Activated CD8-positive, alpha-beta T cell treated with anti-CD3 and anti-CD28 coated beads for 36 hours (primary cell): ENCODE data around the gene FBXL5. TPM values are rescaled to one million over a fixed set of nuclear protein-coding genes. Genes with fewer than 3 reads are reported as not detected.

ENCODE experiments used
- ATAC-seq: fragments of 200-7000 bp; cut with Tn5 transposase; one replicate; pipeline ENCODE4 v1.10.0; 2021; ENCODE audit warnings: mild to moderate bottlenecking, moderate library complexity
- CTCF ChIA-PET: fragments of 350-600 bp; sonication (Branson Sonifier 250); formaldehyde crosslinking; loops from one replicate; lab custom pipeline; 2021; ENCODE audit warnings: antibody characterized with exemption; lab: Charles Lee
- POLR2A ChIA-PET: fragments of 350-600 bp; sonication (Branson Sonifier 250); formaldehyde crosslinking; loops from one replicate; lab custom pipeline; 2021; ENCODE audit warnings: antibody characterized with exemption; lab: Charles Lee
- DNase-seq: peaks from one replicate; pipeline ENCODE4 v3.0.0-alpha.2; 2020
- H3K27ac Mint-ChIP-seq: one replicate; pipeline ENCODE4 v1.8.0; 2021; ENCODE audit warnings: mild to moderate bottlenecking, mixed read lengths
- H3K27me3 Mint-ChIP-seq: one replicate; pipeline ENCODE4 v1.8.0; 2021; ENCODE audit warnings: mixed read lengths
- H3K36me3 Mint-ChIP-seq: one replicate; pipeline ENCODE4 v1.8.0; 2021; ENCODE audit warnings: low read depth, mixed read lengths
- H3K4me1 Mint-ChIP-seq: one replicate; pipeline ENCODE4 v1.8.0; 2021; ENCODE audit warnings: low read depth, mixed read lengths
- H3K4me3 Mint-ChIP-seq: one replicate; pipeline ENCODE4 v1.8.0; 2021; ENCODE audit warnings: mild to moderate bottlenecking, moderate library complexity, mixed read lengths
- H3K9me3 Mint-ChIP-seq: one replicate; pipeline ENCODE4 v1.8.0; 2021; ENCODE audit warnings: mixed read lengths
- CTCF ChIP-seq: fragments of 200-600 bp; IDR thresholded peaks from one replicate; pipeline ENCODE4 v1.8.0; 2022; ENCODE audit warnings: antibody characterized with exemption, mild to moderate bottlenecking
- intact Hi-C: fragments of 100-400 bp; cut with micrococcal nuclease; formaldehyde crosslinking; loops from one replicate; pipeline ENCODE4 v1.10.0; 2022
- total RNA-seq, 2 experiments: library from RNA; stranded (reverse); gene quantifications; one replicate each; pipeline ENCODE4 v1.2.3, GENCODE V29; 2021

FBXL5 gene
- 10 to 100 TPM; 27.5 to 32.2 TPM for total RNA-seq

- no peak for TF ChIP-seq CTCF
- Mint-ChIP-seq H3K27ac (peak within 1 kb of the TSS; percentile 97), H3K4me3 (peak within 1 kb of the TSS; percentile 99), H3K27me3 (no peaks in the 10 kb centered on the region), H3K9me3 (no peaks in the 10 kb centered on the region), H3K4me1 (peaks cover 57% of the 10 kb centered on the region), H3K36me3 (peaks cover 8% of the 10 kb centered on the region)
- DNase-seq (peak; percentile 85), ATAC-seq (peak; percentile 76)
- ChIA-PET POLR2A (interaction anchor here (0.7 to 3.4 kb wide), 8 partner anchors 10 to 654 kb away, joined by 3 to 18 read pairs (median 4); partner anchors contain the start of gene FAM200B), CTCF (interaction anchor here (0.7 to 2.5 kb wide), 2 partner anchors 27 to 423 kb away, joined by 3 to 9 read pairs; no protein-coding TSS in a partner anchor)
- intact Hi-C loops = loop anchor here (5.0 kb wide), 1 partner anchor 653 kb away; the partner anchor contains the start of gene CPEB2
These were observed at the start of gene FBXL5 for GRCh38 chr4:15655223-15656037. FBXL5 (minus strand) TSS chr4:15655357; CDS start chr4:15655287, 70 bp downstream.

- no peak for ATAC-seq
- peaks cover 13% of the 10 kb centered on the region for H3K27me3 Mint-ChIP-seq
- intact Hi-C loops = no loop called here
- ChIA-PET POLR2A (no interaction called here), CTCF (no interaction called here)
- no peak overlapping the region for H3K27ac Mint-ChIP-seq
- no peaks in the 10 kb centered on the region for H3K36me3 Mint-ChIP-seq
- no peak for DNase-seq
- H3K4me1 Mint-ChIP-seq = peaks cover 3% of the 10 kb centered on the region
- no peaks in the 10 kb centered on the region for H3K9me3 Mint-ChIP-seq
- no peak for TF ChIP-seq CTCF
- no peak overlapping the region for H3K4me3 Mint-ChIP-seq
These were observed 49.0 kb upstream of the FBXL5 start for GRCh38 chr4:15704129-15704528.

GRCh38 chr4:15703439-15703838 is 48.3 kb upstream of the FBXL5 start:
- intact Hi-C loops = no loop called here

GRCh38 chr4:15702941-15703403 is 47.8 kb upstream of the FBXL5 start, which contains the start of gene BST1:
BST1 (plus strand) TSS chr4:15703065; CDS start chr4:15703145, 80 bp downstream.
- peak within 1 kb of the TSS; percentile 75 for H3K4me3 Mint-ChIP-seq
- ATAC-seq (peak; percentile 81), DNase-seq (peak; percentile 59)
- no peaks in the 10 kb centered on the region for H3K9me3 Mint-ChIP-seq
- peak within 1 kb of the TSS; percentile 12 for H3K27ac Mint-ChIP-seq
- intact Hi-C loops = no loop called here
- TF ChIP-seq CTCF = no peak
- ChIA-PET POLR2A (interaction anchor here (0.8 to 1.0 kb wide), 2 partner anchors 10 to 53 kb away, joined by 3 read pairs; no protein-coding TSS in a partner anchor), CTCF (interaction anchor here (1.0 to 1.2 kb wide), 2 partner anchors 45 to 51 kb away, joined by 3 read pairs; no protein-coding TSS in a partner anchor)
- H3K27me3 Mint-ChIP-seq = peaks cover 21% of the 10 kb centered on the region
- H3K4me1 Mint-ChIP-seq = peaks cover 3% of the 10 kb centered on the region
- no peaks in the 10 kb centered on the region for H3K36me3 Mint-ChIP-seq

More at GRCh38 chr4:15703439-15703838, 48.3 kb upstream of the FBXL5 start:
- Mint-ChIP-seq H3K9me3 (no peaks in the 10 kb centered on the region), H3K27ac (no peak overlapping the region), H3K4me3 (peak overlapping the region; percentile 75), H3K36me3 (no peaks in the 10 kb centered on the region), H3K27me3 (peaks cover 17% of the 10 kb centered on the region), H3K4me1 (peaks cover 3% of the 10 kb centered on the region)
- ChIA-PET CTCF (no interaction called here), POLR2A (interaction anchor here (0.8 to 1.0 kb wide), 2 partner anchors 9 to 52 kb away, joined by 3 read pairs; no protein-coding TSS in a partner anchor)
- no peak for TF ChIP-seq CTCF
- DNase-seq (no peak), ATAC-seq (no peak)
